HEK293T (cell line): ENCODE measurements around the gene ARL8A.
A peak's percentile ranks its signal among the peaks of the same experiment; 100 is the strongest.
"Not testable (repeated sequence)": the region's sequence is repeated elsewhere in the genome, so short reads cannot be mapped to it uniquely, and the experiment has no call there.

Source experiments
- CTCF ChIA-PET: fragments of 350-600 bp; formaldehyde crosslinking; extraction: SDS; loops from one replicate; lab custom pipeline; 2021; ENCODE audit warnings: antibody characterized with exemption, inconsistent platforms; lab: Yijun Ruan, JAX
- POLR2A ChIA-PET: fragments of 350-600 bp; formaldehyde crosslinking; extraction: SDS; loops from one replicate; lab custom pipeline; 2020; ENCODE audit warnings: antibody characterized with exemption, inconsistent platforms; lab: Yijun Ruan, JAX
- DNase-seq: peaks from one replicate; pipeline ENCODE4 v3.0.0; 2012; ENCODE audit warnings: mixed read lengths; ENCODE audit errors: extremely low spot score
- ARNT ChIP-seq: fragments of 450-650 bp; IDR thresholded peaks from 2 replicates; pipeline ENCODE4 v1.6.1; 2017; ENCODE audit warnings: mild to moderate bottlenecking
- BHLHE40 ChIP-seq: fragments of 450-650 bp; IDR thresholded peaks from 2 replicates; pipeline ENCODE4 v1.6.1; 2016; ENCODE audit warnings: mild to moderate bottlenecking, moderate library complexity, borderline replicate concordance
- CTBP1 ChIP-seq: fragments of 450-650 bp; IDR thresholded peaks from 2 replicates; pipeline ENCODE4 v1.6.1; 2016; ENCODE audit warnings: borderline replicate concordance
- ELF4 ChIP-seq: fragments of 450-650 bp; IDR thresholded peaks from 2 replicates; pipeline ENCODE4 v1.6.1; 2017; ENCODE audit warnings: antibody characterized with exemption
- FOXA1 ChIP-seq: fragments of 450-650 bp; IDR thresholded peaks from 2 replicates; pipeline ENCODE4 v1.6.1; 2016; ENCODE audit warnings: mild to moderate bottlenecking
- FOXK2 ChIP-seq: fragments of 450-650 bp; IDR thresholded peaks from 2 replicates; pipeline ENCODE4 v1.6.1; 2016; ENCODE audit warnings: mild to moderate bottlenecking
- FOXM1 ChIP-seq: fragments of 450-650 bp; IDR thresholded peaks from 2 replicates; pipeline ENCODE4 v1.6.1; 2017; ENCODE audit warnings: mild to moderate bottlenecking, borderline replicate concordance
- HDGF ChIP-seq: fragments of 450-650 bp; IDR thresholded peaks from 2 replicates; pipeline ENCODE4 v1.6.1; 2017; ENCODE audit warnings: antibody characterized with exemption, borderline replicate concordance
- L3MBTL2 ChIP-seq: fragments of 450-650 bp; conservative IDR thresholded peaks from 2 replicates; pipeline ENCODE4 v1.6.1; 2016; ENCODE audit warnings: mild to moderate bottlenecking
- LEF1 ChIP-seq: fragments of 450-650 bp; IDR thresholded peaks from 2 replicates; pipeline ENCODE4 v1.6.1; 2017; ENCODE audit warnings: mild to moderate bottlenecking, borderline replicate concordance
- NFRKB ChIP-seq: fragments of 450-650 bp; IDR thresholded peaks from 2 replicates; pipeline ENCODE4 v1.6.1; 2016; ENCODE audit warnings: mild to moderate bottlenecking, moderate library complexity
- PKNOX1 ChIP-seq: fragments of 450-650 bp; IDR thresholded peaks from 2 replicates; pipeline ENCODE4 v1.6.1; 2016
- SP1 ChIP-seq: fragments of 450-650 bp; IDR thresholded peaks from 2 replicates; pipeline ENCODE4 v1.6.1; 2017
- SUZ12 ChIP-seq: fragments of 450-650 bp; IDR thresholded peaks from 2 replicates; pipeline ENCODE4 v1.6.1; 2016; ENCODE audit warnings: mild to moderate bottlenecking
- TARDBP ChIP-seq: fragments of 450-650 bp; IDR thresholded peaks from 2 replicates; pipeline ENCODE4 v1.6.1; 2016
- ZNF384 ChIP-seq: fragments of 450-650 bp; IDR thresholded peaks from 2 replicates; pipeline ENCODE4 v1.6.1; 2016

The ARL8A gene

GRCh38 chr1:202144402-202145067 lies at the start of gene ARL8A:
Gene ARL8A (minus strand): TSS chr1:202144737. CDS start chr1:202144572, 165 bp downstream.
- TF ChIP-seq L3MBTL2 (no peak; the same call in 1 of the 2 replicates), BHLHE40 (no peak), SP1 (no peak), ARNT (no peak), SUZ12 (no peak), ELF4 (no peak), CTBP1 (no peak), NFRKB (no peak), LEF1 (no peak), TARDBP (no peak), FOXA1 (no peak)
- peak; percentile 85 for DNase-seq
- POLR2A ChIA-PET, result interaction anchor here (2.5 to 3.4 kb wide), 2 partner anchors 9 to 10 kb away, joined by 9 to 14 read pairs; no protein-coding TSS in a partner anchor
- CTCF ChIA-PET, result interaction anchor here (1.0 to 1.1 kb wide), 2 partner anchors 10 to 43 kb away, joined by 3 to 6 read pairs; no protein-coding TSS in a partner anchor

GRCh38 chr1:202194328-202194648 lies 49.8 kb upstream of the ARL8A start:
- TF ChIP-seq BHLHE40 (no peak), FOXA1 (no peak), TARDBP (no peak), ARNT (no peak)
- POLR2A ChIA-PET, result no interaction called here
- DNase-seq, result no peak
- CTCF ChIA-PET, result interaction anchor here (1.0 kb wide), 1 partner anchor 120 kb away, joined by 3 read pairs; no protein-coding TSS in a partner anchor

GRCh38 chr1:202193614-202194327 lies 49.2 kb upstream of the ARL8A start, which contains the start of gene LGR6:
Gene LGR6 (plus strand): TSS chr1:202193799. CDS start chr1:202193990, 191 bp downstream.
- ChIA-PET CTCF (interaction anchor here (1.0 to 2.0 kb wide), 5 partner anchors 8 to 123 kb away, joined by 3 to 15 read pairs (median 5); no protein-coding TSS in a partner anchor), POLR2A (no interaction called here)
- no peak for DNase-seq
- no peak for TF ChIP-seq TARDBP
- no peak for TF ChIP-seq BHLHE40
- TF ChIP-seq CTBP1, result no peak
- TF ChIP-seq ZNF384, result no peak
- TF ChIP-seq ELF4, result no peak
- no peak for TF ChIP-seq PKNOX1

- TF ChIP-seq PKNOX1, result no peak
- no peak for TF ChIP-seq TARDBP
- TF ChIP-seq SUZ12, result no peak
- TF ChIP-seq ARNT, result no peak
- no peak for TF ChIP-seq LEF1
- TF ChIP-seq SP1, result no peak
- TF ChIP-seq FOXA1, result no peak
- no peak for TF ChIP-seq FOXM1
- TF ChIP-seq ELF4, result no peak
- no peak for TF ChIP-seq L3MBTL2
- no peak for TF ChIP-seq NFRKB
- TF ChIP-seq HDGF, result no peak
- DNase-seq, result peak; percentile 79
- ChIA-PET CTCF (interaction anchor here (0.6 to 2.0 kb wide), 16 partner anchors 8 to 527 kb away, joined by 3 to 15 read pairs (median 4); no protein-coding TSS in a partner anchor), POLR2A (interaction anchor here (0.7 kb wide), 1 partner anchor 143 kb away, joined by 3 read pairs; no protein-coding TSS in a partner anchor)
Observed at GRCh38 chr1:202192770-202193613, 48.5 kb upstream of the ARL8A start.

- DNase-seq, POLR2A ChIA-PET, CTCF ChIA-PET: not testable (repeated sequence)
Observed at GRCh38 chr1:202191391-202191790, 46.9 kb upstream of the ARL8A start.

- ChIA-PET POLR2A (no interaction called here), CTCF (interaction anchor here (0.6 to 2.2 kb wide), 16 partner anchors 10 to 529 kb away, joined by 3 to 12 read pairs (median 5); partner anchors contain the start of gene UBE2T)
- TF ChIP-seq NFRKB (no peak), ELF4 (no peak), SUZ12 (no peak), FOXA1 (no peak), TARDBP (no peak), FOXK2 (no peak), BHLHE40 (no peak), FOXM1 (no peak)
- DNase-seq, result no peak
Observed at GRCh38 chr1:202189918-202190715, 45.6 kb upstream of the ARL8A start.
